Raji (cell line): Measurements from ENCODE around the gene GP9.

Experiments used
- POLR2A ChIP-seq: IDR thresholded peaks from 2 replicates; pipeline ENCODE4 v1.6.1; 2011; ENCODE audit warnings: low read depth, low read length, control low read depth; ENCODE audit not compliant: insufficient read depth

Gene GP9

GRCh38 chr3:129023909-129024308, 36.7 kb upstream of the GP9 start:
- no peak for TF ChIP-seq POLR2A

GRCh38 chr3:129025108-129025507, 35.5 kb upstream of the GP9 start:
- no peak for TF ChIP-seq POLR2A

GRCh38 chr3:129025691-129026435, 34.7 kb upstream of the GP9 start:
- no peak for TF ChIP-seq POLR2A

- TF ChIP-seq POLR2A, result peak; percentile 73
Observed at GRCh38 chr3:129026728-129027543, 33.6 kb upstream of the GP9 start.

- no peak for TF ChIP-seq POLR2A
Observed at GRCh38 chr3:129027544-129027880, 33.1 kb upstream of the GP9 start.

GRCh38 chr3:129028866-129029265, 31.7 kb upstream of the GP9 start:
- TF ChIP-seq POLR2A, result no peak

GRCh38 chr3:129030611-129031010, 30.0 kb upstream of the GP9 start:
- no peak for TF ChIP-seq POLR2A

GRCh38 chr3:129031476-129032215, 28.9 kb upstream of the GP9 start:
- TF ChIP-seq POLR2A, result no peak

GRCh38 chr3:129032716-129033115, 27.9 kb upstream of the GP9 start:
- no peak for TF ChIP-seq POLR2A

- no peak for TF ChIP-seq POLR2A
Observed at GRCh38 chr3:129033151-129033550, 27.4 kb upstream of the GP9 start.

GRCh38 chr3:129033633-129034321, 26.8 kb upstream of the GP9 start:
- no peak for TF ChIP-seq POLR2A

GRCh38 chr3:129034642-129035041, 25.9 kb upstream of the GP9 start:
- no peak for TF ChIP-seq POLR2A

GRCh38 chr3:129035360-129036221, 25.0 kb upstream of the GP9 start:
- TF ChIP-seq POLR2A, result no peak

- no peak for TF ChIP-seq POLR2A
Observed at GRCh38 chr3:129036222-129037092, 24.1 kb upstream of the GP9 start.

GRCh38 chr3:129037093-129037419, 23.5 kb upstream of the GP9 start:
- no peak for TF ChIP-seq POLR2A
